ENCODE measurements around the gene ENOX1. TPM values are rescaled to one million over a fixed set of nuclear protein-coding genes. Genes with fewer than 3 reads are reported as not detected.

Gene ENOX1
- total and polyA plus RNA-seq, 2 of the 8 experiments (the other 6 are each of a cell fraction or from before 2014, with no cell fraction given), result 0.23 to 0.37 TPM

DNA sequence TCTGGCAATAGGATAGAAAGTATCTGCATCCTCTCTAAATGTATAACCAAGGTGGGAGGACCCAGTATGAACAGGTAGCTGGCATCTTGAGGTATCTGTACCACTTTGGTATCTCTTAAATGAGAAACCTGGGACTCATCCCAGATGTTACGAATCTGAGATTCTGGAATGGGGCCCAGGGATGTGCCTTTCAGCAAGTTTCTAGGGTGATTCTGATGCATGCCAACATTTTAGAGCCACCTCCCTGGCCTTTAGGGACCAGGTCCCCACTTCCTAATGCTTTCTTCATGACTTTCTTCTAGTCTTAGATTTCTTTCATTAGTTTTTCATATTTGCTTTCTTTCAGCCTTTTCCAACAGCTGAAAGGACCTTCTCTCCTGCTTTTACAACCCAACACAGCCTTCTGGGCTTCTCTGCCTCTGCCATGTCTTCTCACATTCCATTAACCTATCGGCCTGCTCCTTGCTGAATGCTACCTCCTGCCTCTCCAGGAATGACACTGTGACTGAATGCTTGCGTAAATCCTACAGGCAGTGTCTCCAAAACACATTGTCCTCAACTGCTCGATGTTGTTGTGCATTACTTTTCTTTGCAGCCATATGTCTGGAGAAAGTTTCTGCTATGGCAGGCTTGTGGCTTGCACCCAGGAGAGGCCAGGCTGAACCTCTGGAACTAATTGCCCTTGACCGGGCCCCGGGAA lies 479.4 kb downstream of the ENOX1 start:
- H2BK15ac ChIP-seq (ENCODE audit: low read length), result no peak overlapping the region
- ChIA-PET POLR2A (ENCODE audit: partially characterized antibody) (no interaction called here), CTCF (ENCODE audit: partially characterized antibody) (no interaction called here)
- H2AFZ ChIP-seq (ENCODE audit: low read length), result 0 out of 2 replicates have a peak overlapping the region, but pooled peaks have one; percentile 70
- peaks cover 0 to 4% (median 0%) of the 10 kb centered on the region in 4 experiments; a peak in 1 of 7 replicates for H3K4me1 ChIP-seq (replicated peaks in 1 of 4; ENCODE audit: control insufficient read depth in 3 of 4, insufficient read depth in 4 of 4, low read length in 3 of 4)
- H3K23me2 ChIP-seq (ENCODE audit: low read depth, low read length), result no peaks in the 10 kb centered on the region; the same call in 1 of the 2 replicates
- H2BK20ac ChIP-seq (ENCODE audit: low read length), result peak overlapping the region; percentile 53; the same call in 1 of the 2 replicates
- no peak overlapping the region for H2BK5ac ChIP-seq (ENCODE audit: low read depth, low read length)
- no peak overlapping the region for H3K14ac ChIP-seq (ENCODE audit: insufficient read length)
- no peak overlapping the region for H3K4me2 ChIP-seq (ENCODE audit: insufficient read depth in 1 of 2, low read depth in 2 of 2, low read length in 2 of 2)
- no peaks in the 10 kb centered on the region; a peak in 2 of 7 replicates for H3K27me3 ChIP-seq (replicated peaks in 1 of 4; ENCODE audit: control insufficient read depth in 3 of 4, extremely low read depth in 1 of 4, insufficient read depth in 3 of 4, low read length in 3 of 4)
- no peaks in the 10 kb centered on the region for H3K79me2 ChIP-seq (ENCODE audit: control insufficient read depth in 1 of 2, insufficient read depth in 2 of 2, low read length in 2 of 2)
- no peak overlapping the region for H3K4ac ChIP-seq (replicated peaks; ENCODE audit: insufficient read length, low read depth, low read length)
- no peak for FAIRE-seq
- DNase-seq (ENCODE audit: low read depth in 1 of 2, low spot score in 2 of 2), result no peak
- no peak overlapping the region for H2AK5ac ChIP-seq (ENCODE audit: low read depth, low read length)
- no peak overlapping the region for H2BK12ac ChIP-seq (ENCODE audit: low read depth, low read length)
- H3K4me3 ChIP-seq (ENCODE audit: extremely low read depth in 1 of 4, insufficient read depth in 2 of 4, low read depth in 3 of 4, low read length in 4 of 4), result no peak overlapping the region
- no peaks in the 10 kb centered on the region for H3K9me3 ChIP-seq (ENCODE audit: insufficient read depth in 2 of 2, low read depth in 1 of 2, low read length in 1 of 2)
- no peak overlapping the region for H3K56ac ChIP-seq (replicated peaks; ENCODE audit: insufficient read length, low read depth, low read length)
- H4K5ac ChIP-seq (ENCODE audit: insufficient read length, low read depth, low read length), result peak overlapping the region; percentile 57
- no peak overlapping the region for H2BK120ac ChIP-seq (replicated peaks; ENCODE audit: low read depth, low read length)
- no peaks in the 10 kb centered on the region for H3K79me1 ChIP-seq (ENCODE audit: low read depth, low read length)
- no peak overlapping the region for H3K9ac ChIP-seq (replicated peaks in 1 of 4; ENCODE audit: extremely low read depth in 1 of 4, low read depth in 3 of 4, low read length in 3 of 4)
- H3K18ac ChIP-seq (ENCODE audit: extremely low read depth, low read length), result no peak overlapping the region
- WGBS, 2 experiments (ENCODE audit: extremely low coverage in 1 of 2, insufficient coverage in 1 of 2, insufficient read length in 1 of 2, insufficient replicate concordance in 2 of 2, low coverage in 1 of 2, low lambda C conversion rate in 2 of 2, missing lambda C conversion rate in 1 of 2), result 70% methylated on average over 6 of the region's 6 CpGs; no CpG with 5 or more reads in 1 of the 2 experiments
- H4K91ac ChIP-seq (replicated peaks; ENCODE audit: insufficient read length, low read length), result peak overlapping the region; percentile 87
- no peak overlapping the region for H3K23ac ChIP-seq (ENCODE audit: insufficient read length)
- H3K36me3 ChIP-seq (ENCODE audit: control insufficient read depth in 2 of 4, insufficient read depth in 4 of 4, low read length in 3 of 4), result no peaks in the 10 kb centered on the region
- no peaks in the 10 kb centered on the region for H4K20me1 ChIP-seq (replicated peaks in 1 of 2; ENCODE audit: control insufficient read depth in 1 of 2, insufficient read depth in 2 of 2, low read length in 2 of 2)
- H4K8ac ChIP-seq (ENCODE audit: extremely low read depth, insufficient read depth, low read length), result no peak overlapping the region
- no peak overlapping the region for H3K27ac ChIP-seq (ENCODE audit: low read depth, low read length)
- TF ChIP-seq RFX5 (IDR thresholded peaks at IDR 0.05; ENCODE audit: borderline replicate concordance, low read depth, low read length) (no peak), POLR2AphosphoS5 (IDR thresholded peaks at IDR 0.05; ENCODE audit: low read depth, low read length) (no peak), EGR1 (IDR thresholded peaks at IDR 0.05; ENCODE audit: borderline replicate concordance, low read depth, low read length) (no peak), TEAD4 (IDR thresholded peaks at IDR 0.05; ENCODE audit: low read depth, low read length) (no peak), CHD2 (IDR thresholded peaks at IDR 0.05; ENCODE audit: low read length) (no peak), CBX8 (IDR thresholded peaks at IDR 0.05; ENCODE audit: borderline replicate concordance, low read depth, low read length) (no peak), SIN3A (conservative IDR thresholded peaks at IDR 0.05 in 1 of 2, IDR thresholded peaks at IDR 0.05 in 1 of 2; ENCODE audit: low read depth in 1 of 2, low read length in 2 of 2) (no peak)
- TF ChIP-seq, protein P1, sequence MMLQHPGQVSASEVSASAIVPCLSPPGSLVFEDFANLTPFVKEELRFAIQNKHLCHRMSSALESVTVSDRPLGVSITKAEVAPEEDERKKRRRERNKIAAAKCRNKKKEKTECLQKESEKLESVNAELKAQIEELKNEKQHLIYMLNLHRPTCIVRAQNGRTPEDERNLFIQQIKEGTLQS (IDR thresholded peaks at IDR 0.05; ENCODE audit: insufficient read depth, low read depth, low read length), result no peak
- TF ChIP-seq, protein P2, sequence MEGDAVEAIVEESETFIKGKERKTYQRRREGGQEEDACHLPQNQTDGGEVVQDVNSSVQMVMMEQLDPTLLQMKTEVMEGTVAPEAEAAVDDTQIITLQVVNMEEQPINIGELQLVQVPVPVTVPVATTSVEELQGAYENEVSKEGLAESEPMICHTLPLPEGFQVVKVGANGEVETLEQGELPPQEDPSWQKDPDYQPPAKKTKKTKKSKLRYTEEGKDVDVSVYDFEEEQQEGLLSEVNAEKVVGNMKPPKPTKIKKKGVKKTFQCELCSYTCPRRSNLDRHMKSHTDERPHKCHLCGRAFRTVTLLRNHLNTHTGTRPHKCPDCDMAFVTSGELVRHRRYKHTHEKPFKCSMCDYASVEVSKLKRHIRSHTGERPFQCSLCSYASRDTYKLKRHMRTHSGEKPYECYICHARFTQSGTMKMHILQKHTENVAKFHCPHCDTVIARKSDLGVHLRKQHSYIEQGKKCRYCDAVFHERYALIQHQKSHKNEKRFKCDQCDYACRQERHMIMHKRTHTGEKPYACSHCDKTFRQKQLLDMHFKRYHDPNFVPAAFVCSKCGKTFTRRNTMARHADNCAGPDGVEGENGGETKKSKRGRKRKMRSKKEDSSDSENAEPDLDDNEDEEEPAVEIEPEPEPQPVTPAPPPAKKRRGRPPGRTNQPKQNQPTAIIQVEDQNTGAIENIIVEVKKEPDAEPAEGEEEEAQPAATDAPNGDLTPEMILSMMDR (IDR thresholded peaks at IDR 0.05; ENCODE audit: control extremely low read depth in 1 of 3, insufficient read depth in 1 of 3, low read depth in 1 of 3, low read length in 3 of 3), result no peak

Measured in H1 (cell line).